ENCODE data around the gene SUDS3. TPM values are rescaled to one million over a fixed set of nuclear protein-coding genes. Genes with fewer than 3 reads are reported as not detected.
"Not testable (repeated sequence)": the region's sequence is repeated elsewhere in the genome, so short reads cannot be mapped to it uniquely, and the experiment has no call there.

Gene SUDS3
- total RNA-seq, 1 donor = 29.0 TPM

DNA sequence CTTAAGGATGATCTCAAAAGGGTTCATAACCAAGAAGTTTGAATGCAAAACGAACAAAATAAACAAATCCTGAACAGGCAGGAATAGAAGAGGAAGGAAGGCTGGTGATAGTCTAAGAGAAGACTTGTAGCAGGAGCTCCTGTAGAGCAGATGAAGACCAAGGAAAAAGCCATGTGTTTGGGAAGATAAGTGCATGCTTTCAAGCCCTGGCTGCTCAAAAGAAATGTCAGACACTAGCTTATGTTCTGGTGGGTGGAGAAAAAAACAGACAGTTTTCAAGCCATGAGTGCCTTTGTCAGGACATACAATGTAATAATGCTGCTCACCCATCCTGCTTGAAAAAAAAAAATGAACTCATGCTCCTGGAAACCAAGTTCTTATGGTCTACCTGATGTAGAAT is 31.0 kb upstream of the SUDS3 start:
- no peak overlapping the region for H3K4me3 ChIP-seq (ENCODE audit: low read depth, low read length)
- TF ChIP-seq, protein P1, sequence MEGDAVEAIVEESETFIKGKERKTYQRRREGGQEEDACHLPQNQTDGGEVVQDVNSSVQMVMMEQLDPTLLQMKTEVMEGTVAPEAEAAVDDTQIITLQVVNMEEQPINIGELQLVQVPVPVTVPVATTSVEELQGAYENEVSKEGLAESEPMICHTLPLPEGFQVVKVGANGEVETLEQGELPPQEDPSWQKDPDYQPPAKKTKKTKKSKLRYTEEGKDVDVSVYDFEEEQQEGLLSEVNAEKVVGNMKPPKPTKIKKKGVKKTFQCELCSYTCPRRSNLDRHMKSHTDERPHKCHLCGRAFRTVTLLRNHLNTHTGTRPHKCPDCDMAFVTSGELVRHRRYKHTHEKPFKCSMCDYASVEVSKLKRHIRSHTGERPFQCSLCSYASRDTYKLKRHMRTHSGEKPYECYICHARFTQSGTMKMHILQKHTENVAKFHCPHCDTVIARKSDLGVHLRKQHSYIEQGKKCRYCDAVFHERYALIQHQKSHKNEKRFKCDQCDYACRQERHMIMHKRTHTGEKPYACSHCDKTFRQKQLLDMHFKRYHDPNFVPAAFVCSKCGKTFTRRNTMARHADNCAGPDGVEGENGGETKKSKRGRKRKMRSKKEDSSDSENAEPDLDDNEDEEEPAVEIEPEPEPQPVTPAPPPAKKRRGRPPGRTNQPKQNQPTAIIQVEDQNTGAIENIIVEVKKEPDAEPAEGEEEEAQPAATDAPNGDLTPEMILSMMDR (IDR thresholded peaks at IDR 0.05; ENCODE audit: insufficient read depth, low read length) = no peak
- DNase-seq (ENCODE audit: low read depth) = no peak

DNA sequence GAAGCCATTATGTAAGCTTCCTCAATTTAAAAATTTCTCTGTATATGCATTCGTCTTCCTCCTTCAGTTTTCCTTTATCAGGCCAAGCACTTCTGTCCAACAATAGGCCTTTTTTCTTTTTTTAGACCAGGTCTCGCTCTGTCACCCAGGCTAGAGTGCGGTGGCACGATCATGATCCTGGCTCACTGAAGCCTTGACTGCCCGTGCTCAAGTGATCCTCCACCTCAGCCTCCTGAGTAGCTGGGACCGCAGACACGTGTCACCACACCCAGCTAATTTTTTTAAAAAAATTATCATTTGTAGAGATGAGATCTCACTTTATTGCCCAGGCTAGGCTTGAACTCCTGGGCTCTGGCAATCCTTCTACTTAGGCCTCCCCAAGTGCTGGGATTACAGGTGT is 29.5 kb upstream of the SUDS3 start:
- no peak overlapping the region for H3K4me3 ChIP-seq (ENCODE audit: low read depth, low read length)
- no peak for DNase-seq (ENCODE audit: low read depth)
- TF ChIP-seq, protein P1 (IDR thresholded peaks at IDR 0.05; ENCODE audit: insufficient read depth, low read length) = no peak

- DNase-seq (ENCODE audit: low read depth) = no peak
- TF ChIP-seq, protein P1 (IDR thresholded peaks at IDR 0.05; ENCODE audit: insufficient read depth, low read length) = no peak
- no peak overlapping the region for H3K4me3 ChIP-seq (ENCODE audit: low read depth, low read length)
These were observed 28.4 kb upstream of the SUDS3 start for GRCh38 chr12:118347916-118348315.

GRCh38 chr12:118350908-118351559 is 25.3 kb upstream of the SUDS3 start:
- no peak for DNase-seq (ENCODE audit: low read depth)
- TF ChIP-seq, protein P1 (IDR thresholded peaks at IDR 0.05; ENCODE audit: insufficient read depth, low read length) = no peak
- no peak overlapping the region for H3K4me3 ChIP-seq (ENCODE audit: low read depth, low read length)

DNA sequence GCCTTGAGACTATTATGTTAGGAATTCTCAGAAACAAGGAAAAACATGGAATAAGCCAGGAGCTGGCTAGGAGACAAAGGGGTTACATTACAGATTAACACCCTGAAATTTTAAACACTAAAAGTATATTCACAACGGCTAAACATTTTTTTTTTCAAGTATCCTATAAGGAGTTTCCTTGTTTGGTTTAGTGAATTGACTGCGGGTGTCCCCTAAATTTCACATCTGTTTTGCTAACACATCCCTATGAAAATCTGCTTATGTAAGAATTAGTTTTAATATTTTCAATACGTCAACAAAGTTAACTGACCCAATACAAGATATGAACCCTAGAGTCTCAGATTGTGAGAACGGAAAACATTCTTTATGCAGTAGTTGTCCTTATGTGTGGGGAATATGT is 22.6 kb upstream of the SUDS3 start:
- TF ChIP-seq, protein P1 (IDR thresholded peaks at IDR 0.05; ENCODE audit: insufficient read depth, low read length) = no peak
- no peak overlapping the region for H3K4me3 ChIP-seq (ENCODE audit: low read depth, low read length)
- no peak for DNase-seq (ENCODE audit: low read depth)

GRCh38 chr12:118354503-118354902 is 21.9 kb upstream of the SUDS3 start:
- H3K4me3 ChIP-seq (ENCODE audit: low read depth, low read length); DNase-seq (ENCODE audit: low read depth): not testable (repeated sequence)

GRCh38 chr12:118354903-118355302 is 21.5 kb upstream of the SUDS3 start:
- TF ChIP-seq, protein P1 (IDR thresholded peaks at IDR 0.05; ENCODE audit: insufficient read depth, low read length) = no peak
- DNase-seq (ENCODE audit: low read depth) = no peak
- no peak overlapping the region for H3K4me3 ChIP-seq (ENCODE audit: low read depth, low read length)

All from fibroblast of the aortic adventitia (primary cell).